Esophagus squamous epithelium (tissue), 4 donors: Measurements from ENCODE around the gene ODF2L.

ENCODE experiments used
- CTCF ChIP-seq, 6 experiments: fragments of 450-650 bp in 4 of 6; fragments of 200-600 bp in 2 of 6; sonication (generic) in 2 of 6; IDR thresholded peaks; one replicate each; pipeline ENCODE4 v1.5.1; 2016 to 2019; ENCODE audit warnings: antibody characterized with exemption in 6 of 6, mild to moderate bottlenecking in 4 of 6, moderate library complexity in 4 of 6
- POLR2A ChIP-seq, 4 donors: fragments of 450-650 bp; IDR thresholded peaks; one replicate each; pipeline ENCODE4 v1.6.1; 2017; ENCODE audit warnings: antibody characterized with exemption in 4 of 4, mild to moderate bottlenecking in 4 of 4, moderate library complexity in 3 of 4

- TF ChIP-seq CTCF (IDR thresholded peaks at IDR 0.05) (no peak), POLR2A (IDR thresholded peaks at IDR 0.05) (no peak)
Measured at GRCh38 chr1:86365896-86366295, 30.2 kb downstream of the ODF2L start.
